Stimulated activated CD4-positive, alpha-beta T cell treated with anti-CD3 and anti-CD28 coated beads, TNF-alpha, amount 100 ng/mL, for 1 hour (primary cell): Measurements from ENCODE around the gene AOC1.

Experiments
- DNase-seq, 3 donors: peaks; one replicate each; pipeline ENCODE4 v3.0.0-alpha.2; 2020; ENCODE audit warnings: low read depth in 3 of 3, low spot score in 1 of 3

AOC1 gene

GRCh38 chr7:150835019-150835418, 17.3 kb upstream of the AOC1 start:
- DNase-seq, result no peak

- DNase-seq, result no peak
Observed at GRCh38 chr7:150835702-150836280, 16.5 kb upstream of the AOC1 start.

- DNase-seq, result no peak
Observed at GRCh38 chr7:150838965-150839650, 13.2 kb upstream of the AOC1 start.

DNA sequence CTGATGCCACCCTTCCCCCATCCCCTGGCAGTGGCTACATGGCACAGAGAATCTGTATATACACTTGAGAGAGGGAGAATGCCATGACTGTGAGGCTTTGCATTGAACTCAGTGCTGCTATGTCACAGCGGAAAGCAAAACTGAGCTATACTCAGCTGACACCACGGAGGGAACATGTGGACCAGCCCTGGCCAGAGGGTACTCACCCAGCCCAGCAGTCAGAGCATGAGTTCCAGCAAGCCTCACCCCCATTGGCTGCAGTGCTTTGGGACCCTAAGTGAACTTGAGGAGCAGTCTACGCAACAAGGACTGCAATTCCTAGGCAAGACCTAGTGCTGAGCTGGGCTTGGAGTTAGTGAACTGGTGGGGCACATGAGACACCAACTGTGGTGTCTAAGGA, 10.3 kb upstream of the AOC1 start:
- DNase-seq, result no peak

DNA sequence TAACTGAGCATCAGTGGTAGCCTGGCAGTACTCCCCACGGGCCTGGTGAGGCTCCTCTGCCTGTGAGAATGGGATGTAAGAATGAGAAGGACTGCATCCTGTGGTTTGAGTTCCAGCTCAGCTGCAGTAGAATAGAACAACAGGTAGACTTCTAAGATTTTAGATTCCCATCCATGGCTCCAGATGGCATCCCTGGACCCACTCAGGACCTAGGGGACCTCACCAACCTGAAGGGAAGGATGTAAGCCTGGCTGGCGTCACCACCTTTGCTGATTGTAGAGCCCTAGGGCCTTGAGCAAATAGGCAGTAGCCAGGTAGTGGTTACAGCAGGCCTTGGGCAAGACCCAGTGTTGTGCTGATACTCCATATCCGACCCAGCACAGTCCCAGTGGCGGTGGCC, 9.6 kb upstream of the AOC1 start:
- DNase-seq, result no peak

- no peak for DNase-seq
Observed at GRCh38 chr7:150845421-150845861, 6.9 kb upstream of the AOC1 start.

DNA sequence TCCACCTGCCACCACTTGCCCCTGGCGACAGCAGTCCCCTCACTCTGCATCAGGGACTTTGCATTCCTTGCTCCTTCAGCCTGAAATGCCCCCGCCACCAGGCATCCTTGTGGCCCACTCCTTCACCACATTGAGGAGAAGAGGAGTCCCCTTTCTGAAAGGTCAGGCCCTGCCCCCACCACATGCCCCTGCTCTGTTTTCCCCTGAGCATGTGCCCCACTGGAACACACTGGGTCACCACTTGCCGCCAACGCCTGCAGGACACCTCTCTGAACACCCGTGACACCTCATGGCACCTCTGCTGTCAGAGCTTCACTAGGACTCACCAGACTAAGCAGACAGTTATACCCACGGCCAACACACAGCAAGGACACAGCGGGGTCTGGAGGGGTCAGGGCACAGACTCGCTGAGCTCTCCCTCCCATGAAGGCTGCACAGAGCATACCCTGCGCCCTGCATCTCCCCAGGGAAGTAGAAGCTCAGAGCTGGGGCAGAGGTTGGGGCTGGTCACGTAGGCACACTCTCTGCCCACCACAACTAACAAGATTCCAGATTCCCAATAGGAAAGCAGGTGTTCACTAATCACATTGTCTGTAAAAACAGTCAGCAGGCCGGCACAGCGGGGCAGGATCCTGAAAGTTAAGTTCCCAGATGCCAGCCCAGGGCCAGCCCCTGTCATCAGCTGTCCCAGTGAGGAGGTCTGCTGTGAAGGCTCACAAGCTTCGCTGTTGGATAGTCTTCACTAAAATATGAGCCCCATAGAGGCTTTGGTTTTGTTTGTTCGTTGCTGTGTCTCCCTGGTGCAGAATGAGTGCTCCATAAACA, 5.8 kb upstream of the AOC1 start:
- no peak for DNase-seq

DNA sequence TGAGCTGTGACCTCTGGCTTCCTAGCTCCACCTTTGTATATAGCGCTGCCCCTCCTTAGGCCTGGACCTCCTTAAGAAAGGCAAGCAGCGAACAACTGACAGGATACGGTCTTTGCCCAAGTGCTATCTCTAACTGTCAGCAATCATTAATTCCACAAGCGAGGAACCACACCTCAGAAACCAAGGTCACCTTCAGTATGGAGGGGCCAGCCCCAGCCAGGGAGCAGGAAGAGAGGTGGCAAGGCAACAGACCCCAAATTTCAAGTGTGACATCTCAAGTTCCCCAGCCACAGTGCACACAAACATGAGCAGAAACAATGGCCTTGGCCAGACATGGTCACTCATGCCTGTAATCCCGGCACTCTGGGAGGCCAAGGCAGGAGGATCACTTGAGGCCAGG, 4.8 kb upstream of the AOC1 start:
- DNase-seq, result no peak

GRCh38 chr7:150848111-150848510, 4.2 kb upstream of the AOC1 start:
- DNase-seq, result no peak

GRCh38 chr7:150848561-150849115, 3.7 kb upstream of the AOC1 start:
- no peak for DNase-seq

GRCh38 chr7:150849204-150849775, 3.0 kb upstream of the AOC1 start:
- DNase-seq, result no peak

- no peak for DNase-seq
Observed at GRCh38 chr7:150850273-150850672, 2.0 kb upstream of the AOC1 start.

GRCh38 chr7:150851492-150852370, 586 bp upstream of the AOC1 start:
- DNase-seq, result no peak

GRCh38 chr7:150854066-150855000, 2.0 kb downstream of the AOC1 start:
- DNase-seq, result no peak

DNA sequence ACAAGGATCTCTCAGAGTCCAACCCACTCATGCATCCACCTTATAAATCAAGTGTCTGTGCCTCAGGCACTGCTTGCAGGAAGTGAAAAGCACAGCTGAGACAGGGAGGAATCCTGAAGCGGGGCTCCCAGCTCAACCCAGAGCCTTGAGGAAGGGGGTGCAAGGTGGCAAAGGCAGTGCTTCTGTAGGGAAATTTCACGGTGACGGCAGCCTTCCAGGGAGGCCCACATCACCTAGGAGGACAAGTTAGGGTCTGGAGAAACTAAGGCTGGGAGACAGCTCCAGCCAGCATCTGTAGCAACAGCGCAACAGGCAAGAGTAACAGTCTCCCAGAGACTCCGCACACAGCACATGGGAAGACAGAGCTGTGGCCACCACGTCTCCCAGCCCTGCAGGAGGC, 2.7 kb downstream of the AOC1 start:
- DNase-seq, result no peak

- DNase-seq, result no peak
Observed at GRCh38 chr7:150855476-150856302, 3.4 kb downstream of the AOC1 start.

- DNase-seq, result no peak
Observed at GRCh38 chr7:150856303-150857275, 4.3 kb downstream of the AOC1 start.
